ENCODE results near the gene POLR2L. TPM values are rescaled to one million over a fixed set of nuclear protein-coding genes. Genes with fewer than 3 reads are reported as not detected.
A peak's percentile ranks its signal among the peaks of the same experiment; 100 is the strongest.

POLR2L gene
- total RNA-seq, 1 experiment from 2014 or later: 673 TPM

DNA sequence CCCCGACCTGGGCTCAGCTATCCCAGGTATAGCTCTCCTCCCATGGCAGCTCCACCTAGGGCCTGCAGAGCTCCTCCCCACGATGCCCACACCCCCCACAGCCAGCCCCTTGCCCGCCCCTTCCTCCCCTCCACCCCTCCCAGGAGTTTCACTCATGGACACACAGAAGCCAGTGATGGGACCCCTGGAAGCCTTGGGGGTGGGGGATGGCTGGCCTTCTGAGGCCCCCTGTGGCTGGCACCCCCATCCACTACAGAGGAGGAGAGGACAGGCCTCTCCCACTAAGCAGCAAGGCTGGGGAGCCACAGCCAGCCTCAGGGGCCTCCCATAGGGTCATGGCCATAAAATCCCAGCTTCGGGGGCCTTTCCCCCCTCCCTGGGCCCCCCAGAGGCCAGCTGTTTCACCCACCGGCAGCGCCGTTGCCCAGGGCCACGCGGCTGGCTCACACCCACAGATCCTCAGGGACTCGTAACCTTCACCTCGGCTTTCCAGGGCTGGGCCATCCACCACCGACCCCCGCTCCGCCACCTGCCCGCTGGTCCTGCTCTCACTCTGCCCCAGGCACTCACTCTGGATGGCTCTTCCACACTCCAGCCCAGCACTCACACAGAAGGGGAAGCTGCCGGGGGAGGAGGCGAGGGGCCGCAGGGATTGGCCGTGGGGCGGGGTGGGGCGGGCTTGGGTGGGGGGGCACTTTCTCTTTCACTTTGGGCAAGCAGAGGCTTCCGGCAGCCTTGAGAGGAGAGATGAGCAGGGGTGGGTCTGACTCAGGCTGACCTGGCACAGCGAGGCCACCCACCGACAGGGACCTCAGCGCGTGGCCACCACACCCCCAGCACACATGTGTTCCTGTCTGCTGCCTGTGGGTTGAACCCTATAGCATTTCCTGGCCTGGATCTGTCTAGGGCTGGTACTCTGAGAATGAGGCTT lies 46.4 kb downstream of the POLR2L start:
- intact Hi-C loops (cut with micrococcal nuclease; ENCODE audit: unreplicated experiment): no loop called here
- TF ChIP-seq POLR2AphosphoS5 (IDR thresholded peaks at IDR 0.05; ENCODE audit: low read depth, low read length) (peak; percentile 66), TCF7L2 (IDR thresholded peaks at IDR 0.05; ENCODE audit: low read depth, low read length) (no peak), SIN3A (IDR thresholded peaks at IDR 0.05; ENCODE audit: borderline replicate concordance, insufficient read depth, low read depth, low read length) (no peak)
- TF ChIP-seq, protein P1, sequence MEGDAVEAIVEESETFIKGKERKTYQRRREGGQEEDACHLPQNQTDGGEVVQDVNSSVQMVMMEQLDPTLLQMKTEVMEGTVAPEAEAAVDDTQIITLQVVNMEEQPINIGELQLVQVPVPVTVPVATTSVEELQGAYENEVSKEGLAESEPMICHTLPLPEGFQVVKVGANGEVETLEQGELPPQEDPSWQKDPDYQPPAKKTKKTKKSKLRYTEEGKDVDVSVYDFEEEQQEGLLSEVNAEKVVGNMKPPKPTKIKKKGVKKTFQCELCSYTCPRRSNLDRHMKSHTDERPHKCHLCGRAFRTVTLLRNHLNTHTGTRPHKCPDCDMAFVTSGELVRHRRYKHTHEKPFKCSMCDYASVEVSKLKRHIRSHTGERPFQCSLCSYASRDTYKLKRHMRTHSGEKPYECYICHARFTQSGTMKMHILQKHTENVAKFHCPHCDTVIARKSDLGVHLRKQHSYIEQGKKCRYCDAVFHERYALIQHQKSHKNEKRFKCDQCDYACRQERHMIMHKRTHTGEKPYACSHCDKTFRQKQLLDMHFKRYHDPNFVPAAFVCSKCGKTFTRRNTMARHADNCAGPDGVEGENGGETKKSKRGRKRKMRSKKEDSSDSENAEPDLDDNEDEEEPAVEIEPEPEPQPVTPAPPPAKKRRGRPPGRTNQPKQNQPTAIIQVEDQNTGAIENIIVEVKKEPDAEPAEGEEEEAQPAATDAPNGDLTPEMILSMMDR (IDR thresholded peaks at IDR 0.05): no peak
- TF ChIP-seq, protein P2, sequence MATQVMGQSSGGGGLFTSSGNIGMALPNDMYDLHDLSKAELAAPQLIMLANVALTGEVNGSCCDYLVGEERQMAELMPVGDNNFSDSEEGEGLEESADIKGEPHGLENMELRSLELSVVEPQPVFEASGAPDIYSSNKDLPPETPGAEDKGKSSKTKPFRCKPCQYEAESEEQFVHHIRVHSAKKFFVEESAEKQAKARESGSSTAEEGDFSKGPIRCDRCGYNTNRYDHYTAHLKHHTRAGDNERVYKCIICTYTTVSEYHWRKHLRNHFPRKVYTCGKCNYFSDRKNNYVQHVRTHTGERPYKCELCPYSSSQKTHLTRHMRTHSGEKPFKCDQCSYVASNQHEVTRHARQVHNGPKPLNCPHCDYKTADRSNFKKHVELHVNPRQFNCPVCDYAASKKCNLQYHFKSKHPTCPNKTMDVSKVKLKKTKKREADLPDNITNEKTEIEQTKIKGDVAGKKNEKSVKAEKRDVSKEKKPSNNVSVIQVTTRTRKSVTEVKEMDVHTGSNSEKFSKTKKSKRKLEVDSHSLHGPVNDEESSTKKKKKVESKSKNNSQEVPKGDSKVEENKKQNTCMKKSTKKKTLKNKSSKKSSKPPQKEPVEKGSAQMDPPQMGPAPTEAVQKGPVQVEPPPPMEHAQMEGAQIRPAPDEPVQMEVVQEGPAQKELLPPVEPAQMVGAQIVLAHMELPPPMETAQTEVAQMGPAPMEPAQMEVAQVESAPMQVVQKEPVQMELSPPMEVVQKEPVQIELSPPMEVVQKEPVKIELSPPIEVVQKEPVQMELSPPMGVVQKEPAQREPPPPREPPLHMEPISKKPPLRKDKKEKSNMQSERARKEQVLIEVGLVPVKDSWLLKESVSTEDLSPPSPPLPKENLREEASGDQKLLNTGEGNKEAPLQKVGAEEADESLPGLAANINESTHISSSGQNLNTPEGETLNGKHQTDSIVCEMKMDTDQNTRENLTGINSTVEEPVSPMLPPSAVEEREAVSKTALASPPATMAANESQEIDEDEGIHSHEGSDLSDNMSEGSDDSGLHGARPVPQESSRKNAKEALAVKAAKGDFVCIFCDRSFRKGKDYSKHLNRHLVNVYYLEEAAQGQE (IDR thresholded peaks at IDR 0.05; ENCODE audit: insufficient read depth in 1 of 2, low read depth in 2 of 2, low read length in 1 of 2): no peak
- BruUV-seq (replicated peaks): no TSS peak
- POLR2A ChIA-PET: interaction anchor here (0.8 kb wide), 1 partner anchor 26 kb away, joined by 3 read pairs; no protein-coding TSS in a partner anchor
- H3K9me3 ChIP-seq (ENCODE audit: control insufficient read depth, insufficient read depth, low read depth, low read length): no peaks in the 10 kb centered on the region
- no peaks in the 10 kb centered on the region; the same call in none of the 2 replicates for H3K36me3 ChIP-seq (ENCODE audit: control insufficient read depth, insufficient read depth, low read length)
- DNase-seq (ENCODE audit: low read depth, low spot score): no peak
- H3K4me3 ChIP-seq (ENCODE audit: low read depth in 2 of 2, low read length in 2 of 2): peak overlapping the region; percentile 71 to 86
- peak overlapping the region; percentile 93 for H3K27ac ChIP-seq (ENCODE audit: low read length)
- ATAC-seq: peak; percentile 33
- CTCF ChIA-PET: no interaction called here
- peaks cover 49% of the 10 kb centered on the region for H3K4me1 ChIP-seq (ENCODE audit: control insufficient read depth, insufficient read depth, low read length)
- H3K27me3 ChIP-seq (ENCODE audit: control insufficient read depth, insufficient read depth, low read length): no peaks in the 10 kb centered on the region
- in situ Hi-C loops (cut with HindIII; ENCODE audit: low pct_unique_long_range_greater_than_20kb, low sequenced_read_pairs): no loop called here

DNA sequence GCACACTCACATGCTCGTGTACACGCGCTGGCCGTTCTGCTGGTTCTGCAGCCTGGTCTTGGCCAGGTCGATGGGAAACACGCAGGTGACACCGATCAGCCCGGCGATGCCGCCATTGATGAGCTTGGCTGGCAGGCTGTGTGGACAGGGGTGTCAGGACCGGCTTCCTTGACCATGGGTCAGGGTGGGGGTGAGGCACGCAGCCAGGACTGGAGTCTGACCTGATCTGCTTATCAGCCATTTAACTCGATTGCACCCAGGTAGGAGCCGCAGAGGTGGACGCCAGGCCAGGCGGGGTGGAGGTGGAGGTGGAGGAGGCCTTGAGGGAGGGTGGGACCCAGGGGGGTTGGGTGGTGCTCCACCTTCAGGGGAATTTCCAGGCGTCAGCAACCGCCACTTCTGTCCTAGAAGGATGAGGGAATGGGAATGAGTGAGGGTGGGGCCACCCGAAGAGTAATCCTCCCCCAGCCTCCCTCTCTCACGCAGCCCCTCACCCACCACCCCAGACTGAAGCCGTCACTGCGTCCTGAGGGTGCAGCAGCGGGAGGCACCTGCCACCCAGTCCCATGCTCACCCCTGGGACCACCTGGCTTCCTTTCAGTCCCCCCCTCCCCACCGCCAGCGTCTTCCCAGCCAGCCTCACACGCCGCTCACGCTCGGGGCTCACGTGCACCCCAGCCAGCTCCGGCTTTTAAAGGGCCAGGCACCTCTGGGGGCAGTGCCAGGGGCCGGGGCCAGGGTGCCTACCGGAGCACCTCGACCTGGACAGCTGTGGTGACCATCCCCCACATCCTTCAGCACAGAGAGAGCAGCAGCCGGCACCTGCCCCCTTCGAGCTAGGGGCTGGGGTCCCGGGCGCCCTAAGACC lies 47.3 kb downstream of the POLR2L start:
- POLR2A ChIA-PET: interaction anchor here (0.8 kb wide), 1 partner anchor 27 kb away, joined by 3 read pairs; no protein-coding TSS in a partner anchor
- Histone ChIP-seq H3K36me3 (ENCODE audit: control insufficient read depth, insufficient read depth, low read length) (no peaks in the 10 kb centered on the region; the same call in none of the 2 replicates), H3K4me1 (ENCODE audit: control insufficient read depth, insufficient read depth, low read length) (peaks cover 56% of the 10 kb centered on the region), H3K9me3 (ENCODE audit: control insufficient read depth, insufficient read depth, low read depth, low read length) (no peaks in the 10 kb centered on the region), H3K27ac (ENCODE audit: low read length) (peak overlapping the region; percentile 93), H3K27me3 (ENCODE audit: control insufficient read depth, insufficient read depth, low read length) (no peaks in the 10 kb centered on the region), H3K4me3 (ENCODE audit: low read depth in 2 of 2, low read length in 2 of 2) (peak overlapping the region; percentile 71 to 86)
- CTCF ChIA-PET: no interaction called here
- ATAC-seq (no peak), DNase-seq (ENCODE audit: low read depth, low spot score) (no peak)
- in situ Hi-C loops (cut with HindIII; ENCODE audit: low pct_unique_long_range_greater_than_20kb, low sequenced_read_pairs) (no loop called here), intact Hi-C loops (cut with micrococcal nuclease; ENCODE audit: unreplicated experiment) (no loop called here)
- TF ChIP-seq SIN3A (IDR thresholded peaks at IDR 0.05; ENCODE audit: borderline replicate concordance, insufficient read depth, low read depth, low read length): 0 out of 2 replicates have a peak, but pooled peaks have one; percentile 21
- peak; percentile 42; the same call in 1 of the 2 replicates for TF ChIP-seq POLR2AphosphoS5 (IDR thresholded peaks at IDR 0.05; ENCODE audit: low read depth, low read length)
- TF ChIP-seq, protein P2 (IDR thresholded peaks at IDR 0.05; ENCODE audit: insufficient read depth in 1 of 2, low read depth in 2 of 2, low read length in 1 of 2): no peak
- TF ChIP-seq, protein P1 (IDR thresholded peaks at IDR 0.05): no peak
- TF ChIP-seq TCF7L2 (IDR thresholded peaks at IDR 0.05; ENCODE audit: low read depth, low read length): no peak
- no TSS peak for BruUV-seq (replicated peaks)
